Measurements from ENCODE around the gene TMEM132C.

Gene TMEM132C

DNA sequence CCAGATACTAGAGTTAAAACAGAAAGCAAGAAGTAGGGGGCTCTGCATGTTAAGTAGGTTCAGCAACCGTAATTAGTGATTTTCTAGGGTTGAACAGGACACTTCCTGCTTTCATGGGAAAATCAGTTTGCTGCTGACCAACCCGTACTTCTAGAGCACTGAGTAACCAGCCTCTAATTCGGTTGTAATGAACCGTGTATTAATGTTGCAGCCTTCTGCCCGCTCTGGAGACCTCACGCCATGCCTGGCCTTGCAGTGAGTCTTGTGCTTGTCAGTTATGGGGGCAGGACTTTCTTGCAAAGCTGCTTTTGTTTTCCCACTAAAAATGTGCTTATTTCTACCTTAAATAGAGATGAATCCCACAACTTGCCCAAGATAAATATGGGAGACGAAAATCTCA, 89.6 kb downstream of the TMEM132C start:
- DNase-seq (ENCODE audit: low read depth in 1 of 2, low spot score in 1 of 2), result no peak
- H3K27ac ChIP-seq (replicated peaks), result no peak overlapping the region
- no peak overlapping the region for H3K4me3 ChIP-seq (replicated peaks; ENCODE audit: insufficient read depth, low read length)
- H3K27me3 ChIP-seq (ENCODE audit: insufficient read depth, poor library complexity, severe bottlenecking), result no peaks in the 10 kb centered on the region
- TF ChIP-seq, protein P1, sequence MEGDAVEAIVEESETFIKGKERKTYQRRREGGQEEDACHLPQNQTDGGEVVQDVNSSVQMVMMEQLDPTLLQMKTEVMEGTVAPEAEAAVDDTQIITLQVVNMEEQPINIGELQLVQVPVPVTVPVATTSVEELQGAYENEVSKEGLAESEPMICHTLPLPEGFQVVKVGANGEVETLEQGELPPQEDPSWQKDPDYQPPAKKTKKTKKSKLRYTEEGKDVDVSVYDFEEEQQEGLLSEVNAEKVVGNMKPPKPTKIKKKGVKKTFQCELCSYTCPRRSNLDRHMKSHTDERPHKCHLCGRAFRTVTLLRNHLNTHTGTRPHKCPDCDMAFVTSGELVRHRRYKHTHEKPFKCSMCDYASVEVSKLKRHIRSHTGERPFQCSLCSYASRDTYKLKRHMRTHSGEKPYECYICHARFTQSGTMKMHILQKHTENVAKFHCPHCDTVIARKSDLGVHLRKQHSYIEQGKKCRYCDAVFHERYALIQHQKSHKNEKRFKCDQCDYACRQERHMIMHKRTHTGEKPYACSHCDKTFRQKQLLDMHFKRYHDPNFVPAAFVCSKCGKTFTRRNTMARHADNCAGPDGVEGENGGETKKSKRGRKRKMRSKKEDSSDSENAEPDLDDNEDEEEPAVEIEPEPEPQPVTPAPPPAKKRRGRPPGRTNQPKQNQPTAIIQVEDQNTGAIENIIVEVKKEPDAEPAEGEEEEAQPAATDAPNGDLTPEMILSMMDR (IDR thresholded peaks at IDR 0.05; ENCODE audit: insufficient read depth, low read length), result no peak
- TF ChIP-seq SPI1 (IDR thresholded peaks at IDR 0.05; ENCODE audit: borderline replicate concordance, low read depth) (no peak), GABPA (IDR thresholded peaks at IDR 0.05; ENCODE audit: low read depth) (no peak), POLR2AphosphoS5 (IDR thresholded peaks at IDR 0.05; ENCODE audit: low read depth) (no peak)
- TF ChIP-seq, protein P2, sequence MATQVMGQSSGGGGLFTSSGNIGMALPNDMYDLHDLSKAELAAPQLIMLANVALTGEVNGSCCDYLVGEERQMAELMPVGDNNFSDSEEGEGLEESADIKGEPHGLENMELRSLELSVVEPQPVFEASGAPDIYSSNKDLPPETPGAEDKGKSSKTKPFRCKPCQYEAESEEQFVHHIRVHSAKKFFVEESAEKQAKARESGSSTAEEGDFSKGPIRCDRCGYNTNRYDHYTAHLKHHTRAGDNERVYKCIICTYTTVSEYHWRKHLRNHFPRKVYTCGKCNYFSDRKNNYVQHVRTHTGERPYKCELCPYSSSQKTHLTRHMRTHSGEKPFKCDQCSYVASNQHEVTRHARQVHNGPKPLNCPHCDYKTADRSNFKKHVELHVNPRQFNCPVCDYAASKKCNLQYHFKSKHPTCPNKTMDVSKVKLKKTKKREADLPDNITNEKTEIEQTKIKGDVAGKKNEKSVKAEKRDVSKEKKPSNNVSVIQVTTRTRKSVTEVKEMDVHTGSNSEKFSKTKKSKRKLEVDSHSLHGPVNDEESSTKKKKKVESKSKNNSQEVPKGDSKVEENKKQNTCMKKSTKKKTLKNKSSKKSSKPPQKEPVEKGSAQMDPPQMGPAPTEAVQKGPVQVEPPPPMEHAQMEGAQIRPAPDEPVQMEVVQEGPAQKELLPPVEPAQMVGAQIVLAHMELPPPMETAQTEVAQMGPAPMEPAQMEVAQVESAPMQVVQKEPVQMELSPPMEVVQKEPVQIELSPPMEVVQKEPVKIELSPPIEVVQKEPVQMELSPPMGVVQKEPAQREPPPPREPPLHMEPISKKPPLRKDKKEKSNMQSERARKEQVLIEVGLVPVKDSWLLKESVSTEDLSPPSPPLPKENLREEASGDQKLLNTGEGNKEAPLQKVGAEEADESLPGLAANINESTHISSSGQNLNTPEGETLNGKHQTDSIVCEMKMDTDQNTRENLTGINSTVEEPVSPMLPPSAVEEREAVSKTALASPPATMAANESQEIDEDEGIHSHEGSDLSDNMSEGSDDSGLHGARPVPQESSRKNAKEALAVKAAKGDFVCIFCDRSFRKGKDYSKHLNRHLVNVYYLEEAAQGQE (IDR thresholded peaks at IDR 0.05; ENCODE audit: insufficient replicate concordance, low read depth), result no peak

DNA sequence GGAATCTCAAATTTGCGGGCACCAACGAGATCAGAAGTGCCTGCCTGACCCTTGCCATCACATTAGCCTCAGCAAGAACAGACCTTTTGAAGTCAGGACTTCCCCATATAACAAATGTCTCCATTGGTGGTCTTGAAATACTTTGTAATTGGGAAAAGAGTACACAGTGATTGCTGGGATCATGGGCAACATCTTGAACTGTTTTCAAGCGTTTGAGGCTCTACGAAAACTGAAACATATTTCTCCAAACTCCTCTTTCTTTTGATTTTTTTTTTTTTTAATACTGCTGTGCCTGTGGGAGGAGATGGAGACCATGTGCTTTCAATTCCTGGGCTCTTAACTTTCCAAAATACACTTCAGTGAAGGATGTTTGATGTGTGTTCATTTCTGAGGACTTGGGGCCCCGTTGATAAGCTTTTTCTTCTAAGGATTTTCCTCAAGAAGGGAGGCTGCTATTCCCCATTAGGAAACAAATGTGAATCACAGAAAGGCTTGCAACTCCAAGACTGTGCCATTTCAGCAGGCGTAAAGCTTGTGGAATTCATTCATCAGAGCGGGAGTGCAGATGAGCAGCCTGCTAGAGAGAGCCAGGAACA, 94.5 kb downstream of the TMEM132C start:
- DNase-seq (ENCODE audit: low read depth in 1 of 2, low spot score in 1 of 2), result no peak
- Histone ChIP-seq H3K27ac (replicated peaks) (no peak overlapping the region), H3K27me3 (ENCODE audit: insufficient read depth, poor library complexity, severe bottlenecking) (peaks cover 10% of the 10 kb centered on the region), H3K4me3 (replicated peaks; ENCODE audit: insufficient read depth, low read length) (no peak overlapping the region)
- TF ChIP-seq, protein P2 (IDR thresholded peaks at IDR 0.05; ENCODE audit: insufficient replicate concordance, low read depth), result no peak
- no peak for TF ChIP-seq SPI1 (IDR thresholded peaks at IDR 0.05; ENCODE audit: borderline replicate concordance, low read depth)
- TF ChIP-seq GABPA (IDR thresholded peaks at IDR 0.05; ENCODE audit: low read depth), result no peak
- TF ChIP-seq, protein P1 (IDR thresholded peaks at IDR 0.05; ENCODE audit: insufficient read depth, low read length), result no peak
- no peak for TF ChIP-seq POLR2AphosphoS5 (IDR thresholded peaks at IDR 0.05; ENCODE audit: low read depth)

DNA sequence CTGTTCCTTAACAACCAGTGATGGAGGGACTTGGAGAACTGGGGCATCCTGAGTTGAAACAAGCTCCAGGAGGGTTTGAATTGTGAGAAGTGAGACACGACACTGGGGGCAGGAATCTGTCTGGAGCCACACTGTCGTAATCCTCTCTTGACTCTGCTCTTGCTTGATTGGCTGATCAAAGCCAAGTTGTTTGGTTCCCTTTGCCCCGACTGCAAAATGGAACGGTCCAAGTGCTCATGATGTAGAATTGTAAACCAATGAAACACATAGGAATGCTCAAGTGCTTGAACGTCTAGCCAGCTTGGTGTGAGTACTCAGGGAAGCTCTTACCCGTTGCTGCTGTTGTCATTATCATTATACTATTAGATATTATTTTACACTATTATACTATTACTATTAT, 98.1 kb downstream of the TMEM132C start:
- DNase-seq (ENCODE audit: low read depth in 1 of 2, low spot score in 1 of 2), result no peak
- H3K27me3 ChIP-seq (ENCODE audit: insufficient read depth, poor library complexity, severe bottlenecking), result peaks cover 10% of the 10 kb centered on the region
- no peak overlapping the region for H3K4me3 ChIP-seq (replicated peaks; ENCODE audit: insufficient read depth, low read length)
- no peak overlapping the region for H3K27ac ChIP-seq (replicated peaks)
- TF ChIP-seq, protein P1 (IDR thresholded peaks at IDR 0.05; ENCODE audit: insufficient read depth, low read length), result no peak
- TF ChIP-seq POLR2AphosphoS5 (IDR thresholded peaks at IDR 0.05; ENCODE audit: low read depth) (no peak), SPI1 (IDR thresholded peaks at IDR 0.05; ENCODE audit: borderline replicate concordance, low read depth) (no peak), GABPA (IDR thresholded peaks at IDR 0.05; ENCODE audit: low read depth) (no peak)
- TF ChIP-seq, protein P2 (IDR thresholded peaks at IDR 0.05; ENCODE audit: insufficient replicate concordance, low read depth), result no peak

Measured in HL-60 (cell line).